H1 (cell line): ENCODE measurements around the gene UPF3B. TPM values are rescaled to one million over a fixed set of nuclear protein-coding genes. Genes with fewer than 3 reads are reported as not detected.

Experiments
- ASH2L ChIP-seq: fragments of 200-600, 300-600 bp; sonication (generic); IDR thresholded peaks from one replicate; pipeline ENCODE4 v1.7.1; 2017; ENCODE audit warnings: low read length
- GABPA ChIP-seq: IDR thresholded peaks from 2 replicates; pipeline ENCODE4 v1.6.1; 2011; ENCODE audit warnings: mild to moderate bottlenecking, low read length, moderate library complexity, borderline replicate concordance; ENCODE audit not compliant: insufficient read depth
- KDM1A ChIP-seq: fragments of 200-600, 300-600 bp; sonication (generic); IDR thresholded peaks from 2 replicates; pipeline ENCODE4 v1.7.1; 2016; ENCODE audit warnings: mild to moderate bottlenecking, low read length, borderline replicate concordance
- PHF8 ChIP-seq: fragments of 200-600 bp; sonication (generic); conservative IDR thresholded peaks from 2 replicates; pipeline ENCODE4 v1.7.1; 2012; ENCODE audit warnings: low read depth, mild to moderate bottlenecking, inconsistent platforms, low read length, moderate library complexity
- SRF ChIP-seq: IDR thresholded peaks from 2 replicates; pipeline ENCODE4 v1.6.1; 2011; ENCODE audit warnings: mild to moderate bottlenecking, low read depth, low read length, moderate library complexity
- ZNF274 ChIP-seq: IDR thresholded peaks from 2 replicates; pipeline ENCODE4 v1.7.0; 2012; ENCODE audit warnings: low read length, borderline replicate concordance; ENCODE audit errors: extremely low read depth
- polyA plus RNA-seq, 7 experiments: library from polyadenylated mRNA; depleted of rRNA in 3 of 7; stranded (reverse) in 5 of 7; unstranded in 2 of 7; fragments of >200 nt in 5 of 7; fragments of 200-250 nt in 2 of 7; gene quantifications; 1 replicate in 5 of 7; 2 replicates in 1 of 7; 4 replicates in 1 of 7; pipeline versions ENCODE4 v1.2.1 to v1.2.3, GENCODE V29; 2011 to 2013; ENCODE audit warnings: missing spikeins in 2 of 7, mixed read lengths in 2 of 7
- total RNA-seq: library from RNA; stranded (reverse); fragmentation: NEBNext Ultra II Directional; extraction: Animal tissue kit (Norgen Biotek cat#: 25700); gene quantifications from 2 replicates; pipeline ENCODE4 v1.2.1, GENCODE V29; 2021
- TF ChIP-seq, protein P1 (sequence below): fragments of 300-600 bp; sonication (generic); IDR thresholded peaks from 2 replicates; pipeline ENCODE4 v1.7.1; 2012; ENCODE audit warnings: low read length, moderate library complexity, mild to moderate bottlenecking, inconsistent platforms; ENCODE audit not compliant: insufficient replicate concordance
- TF ChIP-seq, protein P2 (sequence below): IDR thresholded peaks from 2 replicates; pipeline ENCODE4 v1.6.1; 2011; ENCODE audit warnings: low read length, improper control_type of control experiment
- TF ChIP-seq, protein P3 (sequence below): IDR thresholded peaks from 2 replicates; pipeline ENCODE4 v1.6.1; 2012; ENCODE audit warnings: low read length, inconsistent platforms

Gene UPF3B
- total and polyA plus RNA-seq, 2 of the 8 experiments (the other 6 are each of a cell fraction or from before 2014, with no cell fraction given) = 7.8 to 20.9 TPM

DNA sequence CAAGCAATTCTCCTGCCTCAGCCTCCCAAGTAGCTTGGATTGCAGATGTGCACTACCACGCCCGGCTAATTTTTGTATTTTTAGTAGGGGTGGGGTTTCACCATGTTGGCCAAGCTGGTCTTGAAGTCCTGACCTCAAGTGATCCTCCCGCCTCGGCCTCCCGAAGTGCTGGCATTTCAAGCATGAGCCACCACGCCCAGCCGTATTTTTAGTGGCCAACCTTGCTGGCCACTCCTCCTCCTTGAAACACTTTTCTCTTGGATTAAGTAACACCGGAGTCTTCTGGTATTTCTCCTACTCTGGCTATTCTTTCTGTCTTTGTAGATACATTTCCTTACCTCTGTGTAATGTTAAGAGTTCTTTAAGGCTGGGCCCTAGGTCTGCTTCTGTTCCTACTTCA, 50.2 kb downstream of the UPF3B start (continued):
- TF ChIP-seq, protein P1, sequence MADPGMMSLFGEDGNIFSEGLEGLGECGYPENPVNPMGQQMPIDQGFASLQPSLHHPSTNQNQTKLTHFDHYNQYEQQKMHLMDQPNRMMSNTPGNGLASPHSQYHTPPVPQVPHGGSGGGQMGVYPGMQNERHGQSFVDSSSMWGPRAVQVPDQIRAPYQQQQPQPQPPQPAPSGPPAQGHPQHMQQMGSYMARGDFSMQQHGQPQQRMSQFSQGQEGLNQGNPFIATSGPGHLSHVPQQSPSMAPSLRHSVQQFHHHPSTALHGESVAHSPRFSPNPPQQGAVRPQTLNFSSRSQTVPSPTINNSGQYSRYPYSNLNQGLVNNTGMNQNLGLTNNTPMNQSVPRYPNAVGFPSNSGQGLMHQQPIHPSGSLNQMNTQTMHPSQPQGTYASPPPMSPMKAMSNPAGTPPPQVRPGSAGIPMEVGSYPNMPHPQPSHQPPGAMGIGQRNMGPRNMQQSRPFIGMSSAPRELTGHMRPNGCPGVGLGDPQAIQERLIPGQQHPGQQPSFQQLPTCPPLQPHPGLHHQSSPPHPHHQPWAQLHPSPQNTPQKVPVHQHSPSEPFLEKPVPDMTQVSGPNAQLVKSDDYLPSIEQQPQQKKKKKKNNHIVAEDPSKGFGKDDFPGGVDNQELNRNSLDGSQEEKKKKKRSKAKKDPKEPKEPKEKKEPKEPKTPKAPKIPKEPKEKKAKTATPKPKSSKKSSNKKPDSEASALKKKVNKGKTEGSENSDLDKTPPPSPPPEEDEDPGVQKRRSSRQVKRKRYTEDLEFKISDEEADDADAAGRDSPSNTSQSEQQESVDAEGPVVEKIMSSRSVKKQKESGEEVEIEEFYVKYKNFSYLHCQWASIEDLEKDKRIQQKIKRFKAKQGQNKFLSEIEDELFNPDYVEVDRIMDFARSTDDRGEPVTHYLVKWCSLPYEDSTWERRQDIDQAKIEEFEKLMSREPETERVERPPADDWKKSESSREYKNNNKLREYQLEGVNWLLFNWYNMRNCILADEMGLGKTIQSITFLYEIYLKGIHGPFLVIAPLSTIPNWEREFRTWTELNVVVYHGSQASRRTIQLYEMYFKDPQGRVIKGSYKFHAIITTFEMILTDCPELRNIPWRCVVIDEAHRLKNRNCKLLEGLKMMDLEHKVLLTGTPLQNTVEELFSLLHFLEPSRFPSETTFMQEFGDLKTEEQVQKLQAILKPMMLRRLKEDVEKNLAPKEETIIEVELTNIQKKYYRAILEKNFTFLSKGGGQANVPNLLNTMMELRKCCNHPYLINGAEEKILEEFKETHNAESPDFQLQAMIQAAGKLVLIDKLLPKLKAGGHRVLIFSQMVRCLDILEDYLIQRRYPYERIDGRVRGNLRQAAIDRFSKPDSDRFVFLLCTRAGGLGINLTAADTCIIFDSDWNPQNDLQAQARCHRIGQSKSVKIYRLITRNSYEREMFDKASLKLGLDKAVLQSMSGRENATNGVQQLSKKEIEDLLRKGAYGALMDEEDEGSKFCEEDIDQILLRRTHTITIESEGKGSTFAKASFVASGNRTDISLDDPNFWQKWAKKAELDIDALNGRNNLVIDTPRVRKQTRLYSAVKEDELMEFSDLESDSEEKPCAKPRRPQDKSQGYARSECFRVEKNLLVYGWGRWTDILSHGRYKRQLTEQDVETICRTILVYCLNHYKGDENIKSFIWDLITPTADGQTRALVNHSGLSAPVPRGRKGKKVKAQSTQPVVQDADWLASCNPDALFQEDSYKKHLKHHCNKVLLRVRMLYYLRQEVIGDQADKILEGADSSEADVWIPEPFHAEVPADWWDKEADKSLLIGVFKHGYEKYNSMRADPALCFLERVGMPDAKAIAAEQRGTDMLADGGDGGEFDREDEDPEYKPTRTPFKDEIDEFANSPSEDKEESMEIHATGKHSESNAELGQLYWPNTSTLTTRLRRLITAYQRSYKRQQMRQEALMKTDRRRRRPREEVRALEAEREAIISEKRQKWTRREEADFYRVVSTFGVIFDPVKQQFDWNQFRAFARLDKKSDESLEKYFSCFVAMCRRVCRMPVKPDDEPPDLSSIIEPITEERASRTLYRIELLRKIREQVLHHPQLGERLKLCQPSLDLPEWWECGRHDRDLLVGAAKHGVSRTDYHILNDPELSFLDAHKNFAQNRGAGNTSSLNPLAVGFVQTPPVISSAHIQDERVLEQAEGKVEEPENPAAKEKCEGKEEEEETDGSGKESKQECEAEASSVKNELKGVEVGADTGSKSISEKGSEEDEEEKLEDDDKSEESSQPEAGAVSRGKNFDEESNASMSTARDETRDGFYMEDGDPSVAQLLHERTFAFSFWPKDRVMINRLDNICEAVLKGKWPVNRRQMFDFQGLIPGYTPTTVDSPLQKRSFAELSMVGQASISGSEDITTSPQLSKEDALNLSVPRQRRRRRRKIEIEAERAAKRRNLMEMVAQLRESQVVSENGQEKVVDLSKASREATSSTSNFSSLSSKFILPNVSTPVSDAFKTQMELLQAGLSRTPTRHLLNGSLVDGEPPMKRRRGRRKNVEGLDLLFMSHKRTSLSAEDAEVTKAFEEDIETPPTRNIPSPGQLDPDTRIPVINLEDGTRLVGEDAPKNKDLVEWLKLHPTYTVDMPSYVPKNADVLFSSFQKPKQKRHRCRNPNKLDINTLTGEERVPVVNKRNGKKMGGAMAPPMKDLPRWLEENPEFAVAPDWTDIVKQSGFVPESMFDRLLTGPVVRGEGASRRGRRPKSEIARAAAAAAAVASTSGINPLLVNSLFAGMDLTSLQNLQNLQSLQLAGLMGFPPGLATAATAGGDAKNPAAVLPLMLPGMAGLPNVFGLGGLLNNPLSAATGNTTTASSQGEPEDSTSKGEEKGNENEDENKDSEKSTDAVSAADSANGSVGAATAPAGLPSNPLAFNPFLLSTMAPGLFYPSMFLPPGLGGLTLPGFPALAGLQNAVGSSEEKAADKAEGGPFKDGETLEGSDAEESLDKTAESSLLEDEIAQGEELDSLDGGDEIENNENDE = no peak
- TF ChIP-seq SRF = no peak
- TF ChIP-seq ASH2L = no peak
- TF ChIP-seq ZNF274 = no peak
- TF ChIP-seq, protein P2, sequence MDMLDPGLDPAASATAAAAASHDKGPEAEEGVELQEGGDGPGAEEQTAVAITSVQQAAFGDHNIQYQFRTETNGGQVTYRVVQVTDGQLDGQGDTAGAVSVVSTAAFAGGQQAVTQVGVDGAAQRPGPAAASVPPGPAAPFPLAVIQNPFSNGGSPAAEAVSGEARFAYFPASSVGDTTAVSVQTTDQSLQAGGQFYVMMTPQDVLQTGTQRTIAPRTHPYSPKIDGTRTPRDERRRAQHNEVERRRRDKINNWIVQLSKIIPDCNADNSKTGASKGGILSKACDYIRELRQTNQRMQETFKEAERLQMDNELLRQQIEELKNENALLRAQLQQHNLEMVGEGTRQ = no peak
- TF ChIP-seq, protein P3, sequence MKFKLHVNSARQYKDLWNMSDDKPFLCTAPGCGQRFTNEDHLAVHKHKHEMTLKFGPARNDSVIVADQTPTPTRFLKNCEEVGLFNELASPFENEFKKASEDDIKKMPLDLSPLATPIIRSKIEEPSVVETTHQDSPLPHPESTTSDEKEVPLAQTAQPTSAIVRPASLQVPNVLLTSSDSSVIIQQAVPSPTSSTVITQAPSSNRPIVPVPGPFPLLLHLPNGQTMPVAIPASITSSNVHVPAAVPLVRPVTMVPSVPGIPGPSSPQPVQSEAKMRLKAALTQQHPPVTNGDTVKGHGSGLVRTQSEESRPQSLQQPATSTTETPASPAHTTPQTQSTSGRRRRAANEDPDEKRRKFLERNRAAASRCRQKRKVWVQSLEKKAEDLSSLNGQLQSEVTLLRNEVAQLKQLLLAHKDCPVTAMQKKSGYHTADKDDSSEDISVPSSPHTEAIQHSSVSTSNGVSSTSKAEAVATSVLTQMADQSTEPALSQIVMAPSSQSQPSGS = no peak
- no peak for TF ChIP-seq KDM1A
- TF ChIP-seq GABPA = no peak
- TF ChIP-seq PHF8 = no peak
